Measurements from ENCODE around the gene CABYR.

DNA sequence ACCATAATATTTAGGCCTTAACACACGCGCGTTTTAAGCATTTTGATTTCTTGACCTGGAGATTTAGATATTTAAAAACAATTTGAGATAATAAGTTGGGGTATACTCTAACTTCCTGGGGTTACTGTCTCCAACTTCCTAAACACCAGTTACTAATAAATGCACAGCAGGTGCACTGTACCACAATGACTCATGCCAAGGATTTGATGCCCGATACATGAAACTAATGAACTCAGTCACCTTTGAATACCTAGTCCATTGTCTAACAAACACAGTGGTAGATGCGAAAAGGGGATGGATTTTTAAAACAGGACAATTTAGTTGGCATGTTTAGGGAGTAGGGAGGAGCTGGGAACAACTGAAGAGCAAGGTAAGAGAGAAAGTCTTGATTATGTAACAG lies 21.2 kb downstream of the CABYR start:
- TF ChIP-seq, protein P1, sequence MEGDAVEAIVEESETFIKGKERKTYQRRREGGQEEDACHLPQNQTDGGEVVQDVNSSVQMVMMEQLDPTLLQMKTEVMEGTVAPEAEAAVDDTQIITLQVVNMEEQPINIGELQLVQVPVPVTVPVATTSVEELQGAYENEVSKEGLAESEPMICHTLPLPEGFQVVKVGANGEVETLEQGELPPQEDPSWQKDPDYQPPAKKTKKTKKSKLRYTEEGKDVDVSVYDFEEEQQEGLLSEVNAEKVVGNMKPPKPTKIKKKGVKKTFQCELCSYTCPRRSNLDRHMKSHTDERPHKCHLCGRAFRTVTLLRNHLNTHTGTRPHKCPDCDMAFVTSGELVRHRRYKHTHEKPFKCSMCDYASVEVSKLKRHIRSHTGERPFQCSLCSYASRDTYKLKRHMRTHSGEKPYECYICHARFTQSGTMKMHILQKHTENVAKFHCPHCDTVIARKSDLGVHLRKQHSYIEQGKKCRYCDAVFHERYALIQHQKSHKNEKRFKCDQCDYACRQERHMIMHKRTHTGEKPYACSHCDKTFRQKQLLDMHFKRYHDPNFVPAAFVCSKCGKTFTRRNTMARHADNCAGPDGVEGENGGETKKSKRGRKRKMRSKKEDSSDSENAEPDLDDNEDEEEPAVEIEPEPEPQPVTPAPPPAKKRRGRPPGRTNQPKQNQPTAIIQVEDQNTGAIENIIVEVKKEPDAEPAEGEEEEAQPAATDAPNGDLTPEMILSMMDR (IDR thresholded peaks at IDR 0.05; ENCODE audit: insufficient read depth, low read depth, low read length): no peak
- no peak for TF ChIP-seq EZH2 (IDR thresholded peaks at IDR 0.05; ENCODE audit: insufficient read depth, low read length)

All from astrocyte (in vitro differentiated cells and primary cell).